Measurements from ENCODE around the gene RBM10.

GRCh38 chrX:47158131-47158530 is 13.1 kb downstream of the RBM10 start:
- TF ChIP-seq CTCF (IDR thresholded peaks at IDR 0.05) (no peak), EP300 (IDR thresholded peaks at IDR 0.05) (no peak), POLR2A (IDR thresholded peaks at IDR 0.05) (no peak)
